Stimulated activated CD4-positive, alpha-beta T cell treated with anti-CD3 and anti-CD28 coated beads, Interleukin-15, amount 100 ng/mL, for 1 hour (primary cell): ENCODE data around the gene LSM14B.
"Not testable (repeated sequence)": the region's sequence is repeated elsewhere in the genome, so short reads cannot be mapped to it uniquely, and the experiment has no call there.

ENCODE experiments used
- DNase-seq, 2 donors: peaks; one replicate each; pipeline ENCODE4 v3.0.0-alpha.2; 2020; ENCODE audit warnings: low read depth in 1 of 2, low spot score in 1 of 2

The LSM14B gene

DNA sequence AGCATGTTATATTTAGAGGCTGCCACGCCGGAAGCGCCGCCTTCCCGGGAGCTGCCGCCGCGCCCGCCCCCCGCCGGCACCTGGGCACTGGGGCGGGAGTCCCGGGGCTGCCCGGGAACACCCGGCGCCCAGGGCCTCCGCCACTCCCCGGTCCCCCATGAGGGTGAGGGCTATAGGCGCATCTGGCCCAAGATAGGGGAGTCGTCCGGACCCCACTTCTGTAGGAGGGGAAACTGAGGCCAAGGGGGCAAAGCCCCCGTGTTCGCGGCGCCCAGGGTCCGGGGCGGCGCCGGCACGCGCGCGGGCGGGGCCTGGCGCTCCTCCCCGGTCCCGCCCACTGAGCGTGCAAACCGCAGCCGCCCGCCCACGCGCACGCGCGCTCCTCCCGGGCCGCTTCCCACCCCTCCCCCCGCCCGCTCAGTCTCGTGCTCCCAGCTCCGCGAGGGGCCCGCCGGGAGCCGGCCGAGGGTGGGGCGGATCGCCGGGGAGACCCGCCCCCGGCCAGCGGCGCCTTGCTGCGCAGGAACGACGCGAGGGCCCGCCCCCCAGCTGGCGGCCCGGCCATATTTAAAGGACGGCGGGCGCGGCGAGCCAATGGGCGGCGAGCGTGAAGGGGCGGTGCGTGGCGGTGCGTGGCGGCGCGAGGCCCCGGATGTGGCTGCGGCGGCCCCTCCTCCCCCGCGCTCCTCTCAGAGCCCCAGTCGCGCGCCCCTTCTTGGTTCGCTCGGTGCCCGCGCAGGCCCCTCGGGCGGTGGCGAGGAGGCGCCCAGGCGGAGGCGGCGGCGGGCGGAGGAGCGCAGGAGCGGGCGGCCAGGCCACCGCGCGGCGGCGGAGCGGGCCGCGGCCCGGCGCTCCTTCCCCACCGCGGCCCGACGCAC is at the start of gene LSM14B:
Gene LSM14B, plus strand, starts transcription at position 700 of the 878 bp plus-strand sequence. CDS start 192 bp downstream, outside the sequence.
- peak; percentile 98 for DNase-seq

DNA sequence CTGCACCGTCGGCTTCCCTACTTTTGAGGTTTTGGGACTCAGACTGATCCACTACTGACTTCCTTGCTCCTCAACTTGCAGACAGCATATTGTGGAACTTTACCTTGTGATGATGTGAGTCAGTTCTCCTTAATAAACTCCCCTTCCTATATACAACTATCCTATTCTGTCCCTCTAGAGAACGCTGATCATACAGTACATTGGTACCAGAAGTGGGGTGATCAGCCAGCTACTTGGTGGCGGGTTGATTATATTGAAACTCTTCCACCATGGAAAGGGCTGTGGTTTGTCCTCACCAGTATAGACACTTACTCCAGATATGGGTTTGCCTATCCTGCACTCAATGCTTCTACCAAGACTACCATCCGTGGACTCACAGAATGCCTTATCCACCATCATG is 49.0 kb upstream of the LSM14B start:
- no peak for DNase-seq

- DNase-seq, result no peak
Observed at GRCh38 chr20:62079166-62079565, 43.1 kb upstream of the LSM14B start.

- DNase-seq, result no peak
Observed at GRCh38 chr20:62080249-62080990, 41.9 kb upstream of the LSM14B start.

DNA sequence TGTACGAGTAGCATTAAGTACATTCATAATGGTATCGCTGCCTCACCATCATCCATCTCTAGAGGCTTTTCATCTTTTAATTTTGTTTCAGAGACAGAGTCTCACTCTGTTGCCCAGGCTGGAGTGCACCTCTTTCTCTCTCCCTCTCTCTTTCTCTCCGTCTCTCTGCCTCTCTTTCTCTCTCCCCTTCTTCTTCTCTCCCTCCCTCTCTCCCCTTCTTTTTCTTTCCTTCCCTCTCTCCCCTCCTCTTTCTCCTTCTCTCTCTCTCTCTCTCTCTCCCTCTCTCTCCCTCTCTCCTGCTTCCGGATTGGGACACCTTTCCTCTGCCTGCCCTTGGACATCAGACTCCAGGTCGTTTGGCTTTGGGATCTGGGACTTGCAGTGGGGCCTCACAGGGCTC is 39.0 kb upstream of the LSM14B start:
- DNase-seq, result no peak

GRCh38 chr20:62084224-62084623 is 38.1 kb upstream of the LSM14B start:
- not testable (repeated sequence) for DNase-seq

- DNase-seq, result no peak
Observed at GRCh38 chr20:62085206-62085605, 37.1 kb upstream of the LSM14B start.

- DNase-seq, result no peak
Observed at GRCh38 chr20:62087227-62087626, 35.0 kb upstream of the LSM14B start.

DNA sequence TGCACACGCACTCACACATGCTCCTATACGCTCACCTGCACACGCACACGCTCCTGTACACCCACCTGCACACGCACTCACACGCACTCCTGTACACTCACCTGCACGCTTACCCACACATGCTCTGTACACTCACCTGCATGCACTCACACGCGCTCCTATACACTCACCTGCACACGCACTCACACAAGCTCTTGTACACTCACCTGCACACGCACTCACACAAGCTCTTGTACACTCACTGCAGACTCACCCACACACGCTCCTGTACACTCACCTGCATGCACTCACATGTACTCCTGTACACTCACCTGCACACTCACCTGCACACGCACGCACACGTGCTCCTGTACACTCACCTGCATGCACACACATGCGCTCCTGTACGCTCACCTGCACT is 34.6 kb upstream of the LSM14B start:
- no peak for DNase-seq

- no peak for DNase-seq
Observed at GRCh38 chr20:62088258-62089127, 33.8 kb upstream of the LSM14B start.

DNA sequence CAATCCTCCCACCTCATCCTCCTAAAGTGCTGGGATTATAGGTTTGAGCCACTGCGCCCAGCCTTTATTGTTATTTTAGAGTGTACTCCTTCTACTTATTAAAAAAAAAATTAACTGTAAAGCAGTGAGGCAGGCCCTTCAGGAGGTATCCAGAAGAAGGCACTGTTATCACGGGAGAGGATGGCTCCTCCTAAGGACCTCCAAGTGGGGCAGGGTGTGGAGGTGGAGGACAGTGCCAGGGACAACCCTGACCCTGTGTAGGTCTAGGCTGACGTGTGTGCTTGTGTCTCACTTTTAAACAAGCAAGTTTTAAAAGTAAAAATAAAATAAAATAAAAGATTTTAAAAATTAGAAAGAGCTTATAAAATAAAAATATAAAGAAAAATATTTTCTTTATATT is 32.9 kb upstream of the LSM14B start:
- no peak for DNase-seq

- DNase-seq, result no peak
Observed at GRCh38 chr20:62096421-62097380, 25.6 kb upstream of the LSM14B start.

DNA sequence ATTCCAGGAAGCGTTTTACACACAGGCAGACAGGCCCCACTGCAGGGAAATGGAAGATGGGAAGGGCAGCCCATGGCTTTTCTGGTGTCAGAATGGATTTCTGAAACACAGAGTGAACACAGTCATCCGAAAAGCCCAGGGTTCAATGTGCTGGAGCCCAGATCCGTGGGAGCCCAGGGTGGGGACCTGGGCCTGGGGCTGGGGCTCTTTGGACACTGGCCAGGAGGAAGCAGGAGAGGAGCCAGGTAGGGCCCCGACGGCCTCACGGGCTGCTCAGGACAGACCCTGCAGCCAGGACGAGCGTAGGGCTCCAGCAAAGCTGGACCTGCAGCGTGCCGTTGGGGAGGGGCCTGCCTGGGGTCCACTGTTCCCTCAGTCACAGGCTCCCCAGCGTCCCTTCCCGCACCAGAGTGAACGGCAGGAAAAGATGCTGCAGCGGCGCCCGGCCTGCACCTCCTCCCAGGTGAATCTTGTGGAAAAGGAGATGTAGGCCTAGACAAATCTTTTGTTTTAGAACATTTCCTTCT is 24.3 kb upstream of the LSM14B start:
- no peak for DNase-seq

- DNase-seq, result no peak
Observed at GRCh38 chr20:62101078-62101477, 21.2 kb upstream of the LSM14B start.

DNA sequence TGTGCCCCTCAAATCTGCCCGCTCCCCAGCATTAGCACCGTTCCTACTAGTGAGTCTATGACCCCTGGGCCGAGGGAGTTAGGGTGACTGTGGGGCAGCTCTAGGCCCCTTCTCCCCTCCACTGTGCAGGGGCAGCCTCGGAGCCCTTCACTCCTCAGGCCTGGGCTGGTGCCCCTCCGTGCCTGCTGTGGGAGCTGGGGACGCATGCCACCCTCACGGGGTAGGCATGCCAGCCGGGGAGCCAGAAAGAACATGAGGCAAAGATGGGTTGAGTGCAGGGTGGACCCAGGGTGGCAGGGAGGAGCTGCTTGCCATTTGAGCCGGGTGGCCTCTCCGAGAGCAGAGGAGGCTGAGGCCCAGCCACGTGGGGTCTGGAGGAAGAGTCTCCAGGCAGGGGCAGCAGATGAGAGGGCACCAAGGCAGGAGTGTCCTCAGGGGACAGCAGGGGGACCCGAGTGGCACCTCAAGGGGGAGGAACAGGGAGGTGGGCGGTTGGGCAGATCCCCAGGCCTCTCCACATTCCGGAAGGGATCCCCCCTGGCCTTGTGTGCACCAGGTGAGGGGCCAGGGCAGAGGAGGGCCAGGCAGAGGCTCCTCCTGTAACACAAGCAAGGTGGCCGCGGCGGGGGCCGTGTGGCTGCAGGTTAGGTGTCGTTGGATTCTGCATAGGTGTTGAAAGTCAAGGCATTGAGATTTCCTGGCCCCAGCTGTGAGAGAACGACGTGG is 18.6 kb upstream of the LSM14B start:
- DNase-seq, result no peak

DNA sequence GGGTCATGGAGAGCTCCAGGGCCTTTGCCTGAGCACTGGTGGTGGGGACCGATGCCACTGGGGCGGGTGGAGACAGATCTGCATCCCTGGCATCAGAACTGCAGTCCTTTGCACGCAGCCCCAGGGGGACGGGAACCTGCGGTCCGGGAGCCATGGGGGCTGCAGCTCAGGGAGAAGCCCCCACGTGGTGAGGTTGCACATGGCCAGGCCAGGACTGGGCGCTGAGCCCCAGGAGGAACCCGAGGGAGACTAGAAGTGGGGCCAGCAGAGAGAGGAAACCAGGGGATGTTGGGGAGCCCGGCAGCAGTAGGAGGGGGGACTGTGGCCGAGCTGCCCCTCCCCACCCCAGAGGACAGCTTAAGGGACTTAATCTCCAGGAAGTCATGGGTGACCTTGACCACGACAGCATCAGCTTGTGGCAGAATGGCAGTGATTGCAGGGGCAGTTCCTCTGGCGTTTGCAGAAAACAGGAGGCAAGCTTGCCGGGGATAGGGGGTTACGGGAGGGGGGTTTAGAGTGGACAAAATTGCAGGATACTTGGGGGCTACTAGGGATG is 18.0 kb upstream of the LSM14B start:
- no peak for DNase-seq

DNA sequence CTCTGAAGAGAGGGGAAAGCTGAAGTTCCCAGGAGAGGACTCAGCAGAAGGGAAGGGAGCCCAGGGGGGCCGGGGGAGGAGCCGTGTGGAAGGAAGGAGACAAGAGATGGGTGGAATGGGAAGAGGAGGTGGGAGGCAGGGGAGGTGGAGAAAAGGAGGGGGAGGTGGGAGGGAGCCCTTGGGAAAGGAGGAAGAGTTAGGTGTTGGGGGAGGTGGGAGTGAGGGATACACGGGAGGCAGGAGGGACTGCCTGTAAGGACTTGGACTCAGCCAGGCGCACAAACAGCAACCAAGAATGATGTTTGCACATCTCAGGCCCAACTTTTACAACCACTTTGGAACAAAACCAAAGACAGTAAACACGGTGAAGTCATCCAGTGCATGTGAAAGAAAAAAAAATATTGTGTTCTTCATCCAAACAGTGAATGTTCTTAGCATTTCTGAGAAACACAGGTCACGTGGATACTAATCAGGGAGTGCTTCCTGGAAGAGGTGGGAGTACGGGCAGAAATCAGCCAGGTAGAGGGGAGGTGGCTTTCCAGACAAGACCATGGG is 17.4 kb upstream of the LSM14B start:
- no peak for DNase-seq

DNA sequence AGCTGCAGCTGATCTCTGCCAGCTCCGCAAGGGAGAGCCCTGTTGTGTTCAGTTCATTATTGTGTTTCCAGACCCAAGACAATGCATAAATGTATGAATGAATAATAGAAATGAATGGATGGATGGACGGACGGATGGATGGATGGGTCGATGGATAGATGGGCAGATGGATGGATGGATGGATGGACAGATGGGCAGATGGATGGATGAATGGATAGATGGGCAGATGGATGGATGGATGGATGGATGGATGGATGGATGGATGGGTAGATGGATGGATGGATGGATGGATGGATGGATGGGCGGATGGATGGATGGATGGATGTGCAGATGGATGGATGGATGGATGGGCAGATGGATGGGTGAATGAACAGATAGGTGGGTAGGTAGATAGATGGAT is 16.7 kb upstream of the LSM14B start:
- no peak for DNase-seq

DNA sequence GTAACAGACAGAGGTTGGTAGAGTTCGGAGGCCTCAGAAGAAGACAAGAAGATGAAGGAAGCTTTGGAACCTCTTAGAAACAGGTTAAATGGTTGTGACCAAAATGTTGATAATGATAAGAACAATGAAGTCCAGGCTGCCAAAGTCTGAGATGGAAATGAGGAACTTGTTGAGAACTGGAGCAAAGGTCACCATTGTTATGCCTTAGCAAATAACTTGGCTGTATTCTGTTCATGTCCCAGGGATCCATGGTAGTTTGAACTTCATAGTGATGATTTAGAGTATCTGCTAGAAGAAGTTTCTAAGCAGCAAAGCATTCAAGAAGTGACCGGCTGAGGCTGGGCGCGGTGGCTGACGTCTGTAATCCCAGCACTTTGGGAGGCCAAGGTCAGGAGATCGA is 11.1 kb upstream of the LSM14B start:
- no peak for DNase-seq
